Esophagus squamous epithelium (tissue), 4 donors: Measurements from ENCODE around the gene CFI.

Experiments used
- CTCF ChIP-seq, 6 experiments: fragments of 450-650 bp in 4 of 6; fragments of 200-600 bp in 2 of 6; sonication (generic) in 2 of 6; IDR thresholded peaks; one replicate each; pipeline ENCODE4 v1.5.1; 2016 to 2019; ENCODE audit warnings: antibody characterized with exemption in 6 of 6, mild to moderate bottlenecking in 4 of 6, moderate library complexity in 4 of 6
- POLR2A ChIP-seq, 4 donors: fragments of 450-650 bp; IDR thresholded peaks; one replicate each; pipeline ENCODE4 v1.6.1; 2017; ENCODE audit warnings: antibody characterized with exemption in 4 of 4, mild to moderate bottlenecking in 4 of 4, moderate library complexity in 3 of 4

- TF ChIP-seq POLR2A (IDR thresholded peaks at IDR 0.05) (no peak), CTCF (IDR thresholded peaks at IDR 0.05) (no peak)
Measured at GRCh38 chr4:109764376-109764775, 37.4 kb downstream of the CFI start.
